ENCODE results near the gene RAX2. TPM values are rescaled to one million over a fixed set of nuclear protein-coding genes. Genes with fewer than 3 reads are reported as not detected.

Gene RAX2
- total RNA-seq, 1 donor from 2014 or later = not detected

DNA sequence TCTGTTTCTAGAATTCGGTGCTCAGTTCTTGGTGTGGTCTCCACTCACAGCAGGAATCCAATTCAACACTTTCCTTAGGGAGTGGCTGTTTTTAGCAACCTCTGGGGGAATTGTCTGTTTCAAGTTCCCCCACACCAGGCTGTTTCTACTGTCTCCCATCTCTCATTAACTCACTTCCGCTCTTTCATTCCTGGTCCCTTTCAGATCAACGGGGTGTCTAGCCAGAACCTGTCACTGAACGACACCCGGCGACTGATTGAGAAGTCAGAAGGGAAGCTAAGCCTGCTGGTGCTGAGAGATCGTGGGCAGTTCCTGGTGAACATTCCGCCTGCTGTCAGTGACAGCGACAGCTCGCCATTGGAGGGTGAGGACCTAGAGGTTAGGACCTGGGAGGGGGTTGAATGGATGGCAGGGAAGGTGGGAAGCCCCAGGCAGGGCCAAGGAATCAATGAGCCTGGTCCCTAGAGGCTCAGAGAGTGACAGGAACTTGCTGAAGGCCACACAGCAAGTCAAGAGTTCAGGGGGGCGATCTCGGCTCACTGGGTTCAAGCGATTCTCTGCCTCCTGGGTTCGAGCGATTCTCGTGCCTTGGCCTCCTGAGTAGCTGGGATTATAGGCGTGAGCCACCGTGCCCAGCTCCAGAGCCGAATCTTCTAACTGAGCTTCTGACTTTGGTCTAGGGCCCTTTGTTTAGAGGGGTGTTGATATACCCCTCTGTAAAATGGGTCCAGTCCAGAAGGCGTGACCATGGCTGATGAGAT, 38.3 kb downstream of the RAX2 start:
- H3K4me1 ChIP-seq = no peaks in the 10 kb centered on the region
- peaks cover 13% of the 10 kb centered on the region for H3K36me3 ChIP-seq
- intact Hi-C loops (cut with DNase I) = no loop called here
- TF ChIP-seq, protein P1, sequence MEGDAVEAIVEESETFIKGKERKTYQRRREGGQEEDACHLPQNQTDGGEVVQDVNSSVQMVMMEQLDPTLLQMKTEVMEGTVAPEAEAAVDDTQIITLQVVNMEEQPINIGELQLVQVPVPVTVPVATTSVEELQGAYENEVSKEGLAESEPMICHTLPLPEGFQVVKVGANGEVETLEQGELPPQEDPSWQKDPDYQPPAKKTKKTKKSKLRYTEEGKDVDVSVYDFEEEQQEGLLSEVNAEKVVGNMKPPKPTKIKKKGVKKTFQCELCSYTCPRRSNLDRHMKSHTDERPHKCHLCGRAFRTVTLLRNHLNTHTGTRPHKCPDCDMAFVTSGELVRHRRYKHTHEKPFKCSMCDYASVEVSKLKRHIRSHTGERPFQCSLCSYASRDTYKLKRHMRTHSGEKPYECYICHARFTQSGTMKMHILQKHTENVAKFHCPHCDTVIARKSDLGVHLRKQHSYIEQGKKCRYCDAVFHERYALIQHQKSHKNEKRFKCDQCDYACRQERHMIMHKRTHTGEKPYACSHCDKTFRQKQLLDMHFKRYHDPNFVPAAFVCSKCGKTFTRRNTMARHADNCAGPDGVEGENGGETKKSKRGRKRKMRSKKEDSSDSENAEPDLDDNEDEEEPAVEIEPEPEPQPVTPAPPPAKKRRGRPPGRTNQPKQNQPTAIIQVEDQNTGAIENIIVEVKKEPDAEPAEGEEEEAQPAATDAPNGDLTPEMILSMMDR (IDR thresholded peaks at IDR 0.05) = no peak
- DNase-seq = no peak
- no peak for ATAC-seq
- H3K9me3 ChIP-seq = no peaks in the 10 kb centered on the region
- no peak overlapping the region for H3K4me3 ChIP-seq
- no peaks in the 10 kb centered on the region for H3K27me3 ChIP-seq (ENCODE audit: low read depth)
- no peak overlapping the region for H3K27ac ChIP-seq

DNA sequence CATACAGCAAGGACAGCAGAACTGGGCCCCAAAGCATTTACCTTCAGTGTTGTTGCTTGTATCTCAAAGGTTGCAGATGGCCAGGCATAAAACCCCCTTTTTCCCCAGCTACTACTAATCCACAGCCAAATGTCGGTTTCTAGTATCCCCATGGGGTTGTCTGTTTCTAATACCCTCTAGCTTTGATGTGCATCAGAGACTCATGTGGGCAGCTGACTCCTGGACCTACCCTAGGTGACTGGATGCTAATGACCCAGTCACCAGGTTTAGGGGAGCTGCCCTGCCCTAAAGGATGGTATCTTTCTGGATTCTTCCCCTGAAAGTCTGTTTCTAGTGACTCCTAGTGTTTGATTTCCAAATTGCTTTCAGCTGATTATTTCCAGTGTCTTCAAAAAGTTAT, 39.9 kb downstream of the RAX2 start:
- intact Hi-C loops (cut with DNase I) = no loop called here

DNA sequence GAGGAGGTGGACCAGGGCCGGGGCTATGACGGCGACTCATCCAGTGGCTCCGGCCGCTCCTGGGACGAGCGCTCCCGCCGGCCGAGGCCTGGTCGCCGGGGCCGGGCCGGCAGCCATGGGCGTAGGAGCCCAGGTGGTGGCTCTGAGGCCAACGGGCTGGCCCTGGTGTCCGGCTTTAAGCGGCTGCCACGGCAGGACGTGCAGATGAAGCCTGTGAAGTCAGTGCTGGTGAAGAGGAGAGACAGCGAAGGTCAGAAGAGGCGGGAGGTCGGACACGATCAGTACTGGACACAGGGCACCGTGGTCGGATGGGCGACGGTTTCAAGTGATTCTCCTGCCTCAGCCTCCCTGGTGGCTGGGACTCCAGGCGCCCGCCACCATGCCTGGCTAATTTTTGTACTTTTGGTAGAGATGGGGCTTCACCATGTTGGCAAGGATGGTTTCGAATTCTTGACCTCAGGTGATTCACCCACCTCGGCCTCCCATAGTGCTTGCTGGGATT, 41.5 kb downstream of the RAX2 start:
- DNase-seq (no peak), ATAC-seq (no peak)
- intact Hi-C loops (cut with DNase I) = no loop called here
- no peaks in the 10 kb centered on the region for H3K27me3 ChIP-seq (ENCODE audit: low read depth)
- H3K4me3 ChIP-seq = no peak overlapping the region
- no peaks in the 10 kb centered on the region for H3K4me1 ChIP-seq
- peaks cover 11% of the 10 kb centered on the region for H3K36me3 ChIP-seq
- no peaks in the 10 kb centered on the region for H3K9me3 ChIP-seq
- TF ChIP-seq, protein P1 (IDR thresholded peaks at IDR 0.05) = no peak
- no peak overlapping the region for H3K27ac ChIP-seq

More for the DNA sequence above, 39.9 kb downstream of the RAX2 start:
- Histone ChIP-seq H3K27ac (no peak overlapping the region), H3K4me1 (no peaks in the 10 kb centered on the region), H3K27me3 (ENCODE audit: low read depth) (no peaks in the 10 kb centered on the region), H3K9me3 (no peaks in the 10 kb centered on the region), H3K36me3 (peaks cover 11% of the 10 kb centered on the region), H3K4me3 (no peak overlapping the region)
- no peak for ATAC-seq
- DNase-seq = no peak
- TF ChIP-seq, protein P1 (IDR thresholded peaks at IDR 0.05) = no peak

DNA sequence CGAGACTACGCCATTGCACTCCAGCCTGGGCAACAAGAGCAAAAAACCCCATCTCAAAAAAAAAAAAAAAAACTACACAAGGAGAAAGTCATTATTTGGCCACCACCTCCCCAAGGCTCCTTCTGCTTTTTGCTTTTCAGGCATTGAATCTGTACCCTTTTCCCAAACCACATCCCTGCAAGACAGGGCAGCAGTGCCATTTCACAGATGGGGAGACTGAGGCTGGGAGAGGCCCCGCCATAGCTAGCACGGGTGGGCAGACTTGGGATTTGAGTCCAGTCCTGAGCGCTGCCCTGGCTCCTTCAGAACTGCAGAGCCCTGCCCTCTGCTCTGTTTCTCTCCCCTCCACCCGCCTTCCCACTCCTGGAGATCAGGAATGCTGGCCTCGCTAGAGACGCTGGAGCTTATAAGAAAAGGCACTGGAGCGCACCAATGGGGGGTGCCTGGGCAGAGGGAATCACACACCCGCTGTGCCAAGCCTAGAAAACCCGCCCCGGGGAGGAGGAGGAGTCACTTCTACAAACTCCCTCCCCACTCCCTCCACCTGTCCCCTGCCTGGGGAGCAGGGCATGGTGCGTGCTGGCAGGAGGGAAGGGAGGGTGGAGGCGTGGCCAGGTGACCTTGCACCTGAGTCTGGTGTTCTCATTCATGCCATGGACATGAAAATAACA, 46.3 kb downstream of the RAX2 start:
- ATAC-seq (peak; percentile 68 to 69), DNase-seq (peak; percentile 68)
- intact Hi-C loops (cut with DNase I) = no loop called here
- no peak overlapping the region for H3K4me3 ChIP-seq
- no peak overlapping the region for H3K27ac ChIP-seq
- peaks cover 15% of the 10 kb centered on the region for H3K4me1 ChIP-seq
- TF ChIP-seq, protein P1 (IDR thresholded peaks at IDR 0.05) = no peak
- no peaks in the 10 kb centered on the region for H3K9me3 ChIP-seq
- H3K27me3 ChIP-seq (ENCODE audit: low read depth) = peaks cover 23% of the 10 kb centered on the region
- no peaks in the 10 kb centered on the region for H3K36me3 ChIP-seq

DNA sequence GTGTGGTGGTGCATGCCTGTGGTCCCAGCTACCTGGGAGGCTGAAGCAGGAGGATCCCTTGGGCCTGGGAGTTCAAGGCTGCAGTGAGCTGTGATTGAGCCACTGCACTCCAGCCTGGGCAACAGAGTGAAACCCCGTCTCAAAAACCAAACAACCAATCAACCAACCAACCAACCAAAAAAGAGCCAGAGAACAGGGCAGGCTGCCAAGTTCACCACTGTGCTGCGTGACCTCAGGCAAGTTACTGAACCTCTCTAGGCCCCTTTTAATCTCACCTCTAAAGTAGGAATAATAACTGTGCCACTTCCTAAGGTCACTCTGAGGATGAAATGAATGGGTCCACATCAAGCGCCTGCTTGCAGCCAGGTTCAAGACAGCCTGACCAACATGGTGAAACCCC, 46.9 kb downstream of the RAX2 start:
- TF ChIP-seq, protein P1 (IDR thresholded peaks at IDR 0.05) = no peak
- H3K27me3 ChIP-seq (ENCODE audit: low read depth) = peaks cover 29% of the 10 kb centered on the region
- H3K36me3 ChIP-seq = no peaks in the 10 kb centered on the region
- ATAC-seq (no peak), DNase-seq (no peak)
- H3K27ac ChIP-seq = no peak overlapping the region
- H3K4me1 ChIP-seq = peaks cover 15% of the 10 kb centered on the region
- intact Hi-C loops (cut with DNase I) = no loop called here
- H3K4me3 ChIP-seq = no peak overlapping the region
- no peaks in the 10 kb centered on the region for H3K9me3 ChIP-seq

Data from lower lobe of right lung (tissue), 2 donors.